Fibroblast of villous mesenchyme (primary cell): ENCODE results near the gene TRPM2. TPM values are rescaled to one million over a fixed set of nuclear protein-coding genes. Genes with fewer than 3 reads are reported as not detected.

Experiments used
- DNase-seq: peaks from one replicate; pipeline ENCODE4 v3.0.0-alpha.2; 2010; ENCODE audit warnings: low read depth
- H3K4me3 ChIP-seq: 2 replicates; pipeline ENCODE4 v1.5.1; 2011; ENCODE audit warnings: low read depth, mild to moderate bottlenecking, low read length
- CTCF ChIP-seq: IDR thresholded peaks from 2 replicates; pipeline ENCODE4 v1.5.1; 2012; ENCODE audit warnings: low read depth, mild to moderate bottlenecking, low read length; ENCODE audit not compliant: insufficient read depth
- total RNA-seq: library from RNA; depleted of rRNA; stranded (reverse); fragments of >200 nt; gene quantifications from 2 replicates; pipeline ENCODE4 v1.2.3, GENCODE V29; 2012

TRPM2 gene
- total RNA-seq, 1 donor: under 0.01 TPM

GRCh38 chr21:44372616-44373015 lies 19.2 kb downstream of the TRPM2 start:
- no peak for DNase-seq
- TF ChIP-seq CTCF: no peak
- H3K4me3 ChIP-seq: no peak overlapping the region

GRCh38 chr21:44374601-44375280 lies 21.3 kb downstream of the TRPM2 start:
- H3K4me3 ChIP-seq: no peak overlapping the region
- no peak for TF ChIP-seq CTCF
- DNase-seq: no peak

- DNase-seq: no peak
- H3K4me3 ChIP-seq: no peak overlapping the region
- TF ChIP-seq CTCF: no peak
Observed at GRCh38 chr21:44375281-44375651, 21.8 kb downstream of the TRPM2 start.

- no peak for DNase-seq
- TF ChIP-seq CTCF: no peak
- H3K4me3 ChIP-seq: no peak overlapping the region
Observed at GRCh38 chr21:44375761-44376241, 22.4 kb downstream of the TRPM2 start.

- H3K4me3 ChIP-seq: no peak overlapping the region
- TF ChIP-seq CTCF: no peak
- no peak for DNase-seq
Observed at GRCh38 chr21:44376606-44377005, 23.2 kb downstream of the TRPM2 start.

GRCh38 chr21:44377201-44377921 lies 23.9 kb downstream of the TRPM2 start:
- TF ChIP-seq CTCF: no peak
- no peak overlapping the region for H3K4me3 ChIP-seq
- no peak for DNase-seq
